SK-N-SH (cell line): ENCODE measurements around the gene CEACAM7. TPM values are rescaled to one million over a fixed set of nuclear protein-coding genes. Genes with fewer than 3 reads are reported as not detected.

Source experiments
- CTCF ChIA-PET: fragments of 300-600, 350-600 bp; formaldehyde crosslinking; extraction: SDS; loops from one replicate; lab custom pipeline; 2021; lab: Yijun Ruan, JAX
- POLR2A ChIA-PET: fragments of 350-600 bp; sonication (Branson Sonifier 250); formaldehyde crosslinking; extraction: SDS; loops from one replicate; lab custom pipeline; 2020; ENCODE audit warnings: antibody characterized with exemption, inconsistent platforms; lab: Yijun Ruan, JAX
- DNase-seq: peaks from one replicate; pipeline ENCODE4 v3.0.0; 2012
- H2AFZ ChIP-seq: fragments of 200-600 bp; sonication (generic); 2 replicates; pipeline ENCODE4 v1.8.1; 2016; ENCODE audit warnings: antibody characterized with exemption, mild to moderate bottlenecking, low read depth
- H3F3A ChIP-seq: fragments of 200-600 bp; sonication (generic); replicated peaks from 2 replicates; pipeline ENCODE3; 2016; ENCODE audit warnings: antibody characterized with exemption, mild to moderate bottlenecking; ENCODE audit not compliant: insufficient read depth
- H3K27ac ChIP-seq, 2 experiments: fragments of 200-500 bp in 1 of 2; fragments of 200-600 bp in 1 of 2; sonication (Bioruptor generic) in 1 of 2; sonication (generic), shearing (Covaris generic) in 1 of 2; 2 replicates each; pipeline versions ENCODE4 v1.5.1 to v1.6.1; 2014 to 2016; ENCODE audit warnings: low read depth in 2 of 2, inconsistent platforms in 1 of 2, low read length in 1 of 2, mild to moderate bottlenecking in 1 of 2, mixed read lengths in 1 of 2
- H3K27me3 ChIP-seq: fragments of 200-600 bp; sonication (generic), shearing (Covaris generic); 2 replicates; pipeline ENCODE4 v1.6.1; 2016; ENCODE audit warnings: mixed run types; ENCODE audit not compliant: insufficient read depth
- H3K36me3 ChIP-seq, 2 experiments: fragments of 200-500 bp in 1 of 2; fragments of 200-600 bp in 1 of 2; sonication (Bioruptor generic) in 1 of 2; sonication (generic) in 1 of 2; replicated peaks in 1 of 2; 2 replicates each; pipeline versions ENCODE3 to v1.5.1; 2014 to 2016; ENCODE audit warnings: low read length in 1 of 2, mild to moderate bottlenecking in 1 of 2; ENCODE audit not compliant: insufficient read depth in 2 of 2, control insufficient read depth in 1 of 2
- H3K4me1 ChIP-seq, 2 experiments: fragments of 200-500 bp in 1 of 2; fragments of 200-600 bp in 1 of 2; sonication (Bioruptor generic) in 1 of 2; sonication (generic), shearing (Covaris generic) in 1 of 2; 2 replicates each; pipeline versions ENCODE4 v1.5.1 to v1.6.1; 2014 to 2016; ENCODE audit warnings: low read depth in 1 of 2, low read length in 1 of 2, mixed run types in 1 of 2; ENCODE audit not compliant: insufficient read depth in 2 of 2, control insufficient read depth in 1 of 2
- H3K4me2 ChIP-seq: fragments of 200-600 bp; sonication (generic), shearing (Covaris generic); 2 replicates; pipeline ENCODE4 v1.6.1; 2017; ENCODE audit warnings: mixed run types
- H3K4me3 ChIP-seq, 2 experiments: fragments of 200-500 bp in 1 of 2; fragments of 200-600 bp in 1 of 2; sonication (Bioruptor generic) in 1 of 2; sonication (generic), shearing (Covaris generic) in 1 of 2; 2 replicates each; pipeline versions ENCODE4 v1.5.1 to v1.8.1; 2014 to 2016; ENCODE audit warnings: low read depth in 2 of 2, inconsistent platforms in 1 of 2, low read length in 1 of 2, mild to moderate bottlenecking in 1 of 2, mixed read lengths in 1 of 2, moderate library complexity in 1 of 2
- H3K79me2 ChIP-seq: fragments of 200-600 bp; sonication (generic); 2 replicates; pipeline ENCODE4 v1.8.1; 2017; ENCODE audit warnings: mild to moderate bottlenecking; ENCODE audit not compliant: insufficient read depth
- H3K9ac ChIP-seq: fragments of 200-600 bp; sonication (generic); 2 replicates; pipeline ENCODE4 v1.6.1; 2017; ENCODE audit warnings: mixed run types
- H3K9me2 ChIP-seq: fragments of 200-600 bp; sonication (generic); 2 replicates; pipeline ENCODE4 v1.6.1; 2017; ENCODE audit warnings: mixed run types
- H3K9me3 ChIP-seq: fragments of 200-600 bp; sonication (generic); 2 replicates; pipeline ENCODE4 v1.6.1; 2017; ENCODE audit warnings: mixed run types, mild to moderate bottlenecking, moderate library complexity
- H4K20me1 ChIP-seq: fragments of 200-600 bp; sonication (generic); 2 replicates; pipeline ENCODE4 v1.6.1; 2017; ENCODE audit warnings: mild to moderate bottlenecking, mixed run types; ENCODE audit not compliant: insufficient read depth
- CHD2 ChIP-seq: fragments of 150-350 bp; IDR thresholded peaks from 2 replicates; pipeline ENCODE4 v1.6.1; 2018; ENCODE audit warnings: low read length; ENCODE audit not compliant: partially characterized antibody
- CTCF ChIP-seq: fragments of 200-600 bp; sonication (generic); IDR thresholded peaks from 2 replicates; pipeline ENCODE4 v1.6.1; 2017; ENCODE audit warnings: antibody characterized with exemption, mild to moderate bottlenecking, moderate library complexity
- FOSL2 ChIP-seq: IDR thresholded peaks from 2 replicates; pipeline ENCODE4 v1.4.0; 2012; ENCODE audit warnings: low read depth, mild to moderate bottlenecking, moderate library complexity, borderline replicate concordance
- FOXJ3 ChIP-seq: sonication (generic); formaldehyde crosslinking; IDR thresholded peaks from 2 replicates; pipeline ENCODE4 v1.5.1; 2020; ENCODE audit warnings: mild to moderate bottlenecking, missing genetic modification reagents
- FOXM1 ChIP-seq: IDR thresholded peaks from 2 replicates; pipeline ENCODE4 v1.4.0; 2012; ENCODE audit warnings: low read depth, mild to moderate bottlenecking
- GATA2 ChIP-seq: sonication (generic); formaldehyde crosslinking; IDR thresholded peaks from 2 replicates; pipeline ENCODE4 v1.5.0; 2020; ENCODE audit warnings: mild to moderate bottlenecking, missing genetic modification reagents
- JUND ChIP-seq: IDR thresholded peaks from 2 replicates; pipeline ENCODE4 v1.4.0; 2012
- SIN3A ChIP-seq: IDR thresholded peaks from 2 replicates; pipeline ENCODE4 v1.6.1; 2012; ENCODE audit warnings: low read depth, mild to moderate bottlenecking, low read length, moderate library complexity, borderline replicate concordance
- SMC3 ChIP-seq: IDR thresholded peaks from 2 replicates; pipeline ENCODE4 v1.6.1; 2012; ENCODE audit warnings: low read depth, low read length, improper control_type of control experiment
- TAF1 ChIP-seq: IDR thresholded peaks from 2 replicates; pipeline ENCODE4 v1.6.1; 2012; ENCODE audit warnings: low read depth, mild to moderate bottlenecking, low read length, moderate library complexity, borderline replicate concordance
- YY1 ChIP-seq: IDR thresholded peaks from 2 replicates; pipeline ENCODE4 v1.4.0; 2012; ENCODE audit warnings: low read depth, mild to moderate bottlenecking
- WGBS: methylation state at CpG from one replicate; pipeline ENCODE4 v1.1.6; 2017; ENCODE audit warnings: low lambda C conversion rate; 5-methylcytosine and 5-hydroxymethylcytosine counted together
- polyA plus RNA-seq, 3 experiments: library from polyadenylated mRNA; depleted of rRNA; stranded (reverse); fragments of >200 nt; gene quantifications; 2 replicates each; pipeline ENCODE4 v1.2.3, GENCODE V29; 2012

CEACAM7 gene
- polyA plus RNA-seq, 1 of the 3 experiments (the other 2 are of a cell fraction), result not detected

DNA sequence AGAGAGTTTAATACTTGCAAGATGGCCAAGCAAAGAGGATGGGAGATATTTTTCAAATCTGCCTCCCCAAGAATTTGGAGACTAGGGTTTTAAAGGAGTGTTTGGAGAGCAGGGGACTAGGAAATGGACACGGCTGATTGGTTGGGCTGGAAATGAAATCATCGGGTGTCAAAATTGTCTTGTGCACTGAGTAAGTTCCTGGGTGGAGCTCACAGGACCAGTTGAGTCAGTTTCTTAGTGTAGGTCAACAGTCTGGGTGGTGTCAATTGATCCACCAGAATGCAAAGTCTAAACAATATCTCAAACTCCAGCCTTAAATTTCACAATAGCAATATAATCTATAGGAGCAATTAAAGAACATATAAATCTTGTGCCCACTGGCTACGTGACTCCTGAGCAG, 38.2 kb downstream of the CEACAM7 start:
- 0 out of 2 replicates have a peak, but pooled peaks cover 2% of the 10 kb centered on the region for H3K9me3 ChIP-seq
- CTCF ChIA-PET, result interaction anchor here (0.6 to 1.5 kb wide), 2 partner anchors 8 to 145 kb away, joined by 3 read pairs; no protein-coding TSS in a partner anchor
- 4% methylated on average over 3 of the region's 3 CpGs for WGBS
- no peaks in the 10 kb centered on the region for H3K9me2 ChIP-seq
- H2AFZ ChIP-seq, result no peak overlapping the region
- no peaks in the 10 kb centered on the region for H3K79me2 ChIP-seq
- DNase-seq, result no peak
- H3K36me3 ChIP-seq, result no peaks in the 10 kb centered on the region
- H3F3A ChIP-seq, result no peaks in the 10 kb centered on the region
- no peak overlapping the region for H3K27ac ChIP-seq
- no peak overlapping the region for H3K4me3 ChIP-seq
- no peak overlapping the region for H3K9ac ChIP-seq
- POLR2A ChIA-PET, result no interaction called here
- H3K27me3 ChIP-seq, result no peaks in the 10 kb centered on the region
- no peak for TF ChIP-seq FOXM1
- no peak for TF ChIP-seq FOXJ3
- TF ChIP-seq YY1, result no peak
- TF ChIP-seq JUND, result no peak
- TF ChIP-seq FOSL2, result no peak
- TF ChIP-seq TAF1, result no peak
- TF ChIP-seq SIN3A, result no peak
- TF ChIP-seq GATA2 (CRISPR knock-in tag), result no peak
- TF ChIP-seq SMC3, result no peak
- no peak for TF ChIP-seq CHD2
- no peaks in the 10 kb centered on the region for H4K20me1 ChIP-seq
- no peak overlapping the region for H3K4me2 ChIP-seq
- H3K4me1 ChIP-seq, result no peaks in the 10 kb centered on the region

GRCh38 chr19:41646589-41647204, 41.4 kb downstream of the CEACAM7 start:
- Histone ChIP-seq H3K9me3 (no peaks in the 10 kb centered on the region), H3K4me1 (no peaks in the 10 kb centered on the region), H3K9ac (no peak overlapping the region)
- TF ChIP-seq CTCF, result peak; percentile 53
- no peak for TF ChIP-seq FOXM1
- TF ChIP-seq, all 33 proteins: peak for 1
- no peak overlapping the region for H2AFZ ChIP-seq
- ChIA-PET POLR2A (no interaction called here), CTCF (interaction anchor here (0.7 to 2.2 kb wide), 3 partner anchors 9 to 45 kb away, joined by 3 to 6 read pairs (median 3); no protein-coding TSS in a partner anchor)
- no peaks in the 10 kb centered on the region for H4K20me1 ChIP-seq
- H3K4me3 ChIP-seq, result no peak overlapping the region; a peak in 1 of 4 replicates
- H3K36me3 ChIP-seq, result no peaks in the 10 kb centered on the region
- H3K9me2 ChIP-seq, result no peaks in the 10 kb centered on the region
- WGBS, result 38% methylated on average over 14 of the region's 14 CpGs
- H3K4me2 ChIP-seq, result no peak overlapping the region
- H3F3A ChIP-seq, result no peaks in the 10 kb centered on the region
- H3K79me2 ChIP-seq, result no peaks in the 10 kb centered on the region
- H3K27ac ChIP-seq, result no peak overlapping the region
- DNase-seq, result peak; percentile 39
- H3K27me3 ChIP-seq, result no peaks in the 10 kb centered on the region
